Uterus (tissue), 4 donors: ENCODE data around the gene ATP6V0C. TPM values are rescaled to one million over a fixed set of nuclear protein-coding genes. Genes with fewer than 3 reads are reported as not detected.

Source experiments
- DNase-seq, 2 donors: peaks; one replicate each; pipeline ENCODE4 v3.0.0-alpha.2; 2019 to 2020
- H3K27ac ChIP-seq, 2 donors: fragments of 200-600 bp; sonication (generic); 1 replicate in 1 of 2; 2 replicates in 1 of 2; pipeline ENCODE4 v1.5.1; 2016 to 2018
- H3K27me3 ChIP-seq, 2 donors: fragments of 200-600 bp; sonication (generic); one replicate each; pipeline ENCODE4 v1.5.1; 2018 to 2019; ENCODE audit warnings: control low read depth in 1 of 2
- H3K36me3 ChIP-seq, 2 donors: fragments of 200-600 bp; sonication (generic); one replicate each; pipeline ENCODE4 v1.5.1; 2019; ENCODE audit warnings: control low read depth in 1 of 2
- H3K4me1 ChIP-seq, 2 donors: fragments of 200-600 bp; sonication (generic); one replicate each; pipeline ENCODE4 v1.5.1; 2018 to 2019; ENCODE audit warnings: control low read depth in 1 of 2
- H3K4me3 ChIP-seq, 2 donors: fragments of 200-600 bp; sonication (generic); 1 replicate in 1 of 2; 2 replicates in 1 of 2; pipeline ENCODE4 v1.5.1; 2018 to 2019; ENCODE audit warnings: mild to moderate bottlenecking in 1 of 2
- H3K9me3 ChIP-seq, 2 donors: fragments of 200-600 bp; sonication (generic); one replicate each; pipeline ENCODE4 v1.5.1; 2019; ENCODE audit warnings: control low read depth in 1 of 2
- CTCF ChIP-seq, 4 experiments: fragments of 200-600 bp in 2 of 4; fragments of 450-650 bp in 2 of 4; sonication (generic) in 2 of 4; IDR thresholded peaks; one replicate each; pipeline ENCODE4 v1.5.1; 2016 to 2019; ENCODE audit warnings: antibody characterized with exemption in 4 of 4, mild to moderate bottlenecking in 2 of 4, moderate library complexity in 1 of 4
- POLR2A ChIP-seq, 2 donors: fragments of 450-650 bp; IDR thresholded peaks; one replicate each; pipeline ENCODE4 v1.6.1; 2016; ENCODE audit warnings: antibody characterized with exemption in 2 of 2, mild to moderate bottlenecking in 1 of 2, moderate library complexity in 1 of 2
- intact Hi-C: fragments of 100-400 bp; cut with DNase I; formaldehyde crosslinking; loops from one replicate; pipeline ENCODE4 v1.15.1; 2023; ENCODE audit warnings: low total_unique reads
- total RNA-seq, 4 donors: library from RNA; depleted of rRNA in 3 of 4; stranded (reverse); fragments of >200 nt in 3 of 4; gene quantifications; one replicate each; pipeline versions ENCODE4 v1.1.0 to v1.2.4, GENCODE V29; 2014 to 2023
- donor health status: DM: yes; HTN: yes; CAD: no.

The ATP6V0C gene
- total RNA-seq, 4 donors from 2014 or later, result 14.3 to 126 (median 41.4) TPM

GRCh38 chr16:2483939-2484897, 29.5 kb upstream of the ATP6V0C start:
- Histone ChIP-seq H3K36me3 (no peaks in the 10 kb centered on the region), H3K4me3 (no peak overlapping the region), H3K27ac (no peak overlapping the region), H3K4me1 (peaks cover 0 to 11% of the 10 kb centered on the region in 2 donors), H3K27me3 (no peaks in the 10 kb centered on the region), H3K9me3 (no peaks in the 10 kb centered on the region)
- intact Hi-C loops, result no loop called here
- TF ChIP-seq POLR2A (IDR thresholded peaks at IDR 0.05) (no peak), CTCF (IDR thresholded peaks at IDR 0.05) (no peak)
- no peak for DNase-seq

GRCh38 chr16:2484898-2485508, 28.7 kb upstream of the ATP6V0C start:
- peaks cover 0 to 11% of the 10 kb centered on the region in 2 donors for H3K4me1 ChIP-seq
- intact Hi-C loops, result no loop called here
- H3K9me3 ChIP-seq, result no peaks in the 10 kb centered on the region
- H3K4me3 ChIP-seq, result no peak overlapping the region
- no peak for DNase-seq
- TF ChIP-seq CTCF (IDR thresholded peaks at IDR 0.05) (no peak), POLR2A (IDR thresholded peaks at IDR 0.05) (no peak)
- H3K27me3 ChIP-seq, result no peaks in the 10 kb centered on the region
- no peaks in the 10 kb centered on the region for H3K36me3 ChIP-seq
- no peak overlapping the region for H3K27ac ChIP-seq

GRCh38 chr16:2485811-2486507, 27.8 kb upstream of the ATP6V0C start:
- Histone ChIP-seq H3K4me3 (no peak overlapping the region), H3K27me3 (no peaks in the 10 kb centered on the region), H3K36me3 (no peaks in the 10 kb centered on the region), H3K4me1 (peaks cover 0 to 11% of the 10 kb centered on the region in 2 donors), H3K9me3 (no peaks in the 10 kb centered on the region), H3K27ac (no peak overlapping the region)
- intact Hi-C loops, result no loop called here
- no peak for DNase-seq
- TF ChIP-seq POLR2A (IDR thresholded peaks at IDR 0.05) (no peak), CTCF (IDR thresholded peaks at IDR 0.05) (no peak)

GRCh38 chr16:2486645-2487516, 26.9 kb upstream of the ATP6V0C start:
- peaks cover 0 to 11% of the 10 kb centered on the region in 2 donors for H3K4me1 ChIP-seq
- no peak overlapping the region for H3K27ac ChIP-seq
- no peak for TF ChIP-seq CTCF (IDR thresholded peaks at IDR 0.05)
- TF ChIP-seq POLR2A (IDR thresholded peaks at IDR 0.05), result no peak
- no peak overlapping the region for H3K4me3 ChIP-seq
- no peaks in the 10 kb centered on the region for H3K27me3 ChIP-seq
- no peaks in the 10 kb centered on the region for H3K36me3 ChIP-seq
- no peaks in the 10 kb centered on the region for H3K9me3 ChIP-seq
- no peak for DNase-seq
- intact Hi-C loops, result no loop called here
